ENCODE results near the gene PHLDB2.
A peak's percentile ranks its signal among the peaks of the same experiment; 100 is the strongest.
"Not testable (repeated sequence)": the region's sequence is repeated elsewhere in the genome, so short reads cannot be mapped to it uniquely, and the experiment has no call there.

PHLDB2 gene

GRCh38 chr3:111859061-111859973 is at the start of gene PHLDB2:
Gene PHLDB2 (plus strand): TSS chr3:111859265. CDS start chr3:111884078, 24,813 bp downstream.
- peak; percentile 0 for DNase-seq (ENCODE audit: low read depth, low spot score)

- no peak for DNase-seq (ENCODE audit: low read depth, low spot score)
Observed at GRCh38 chr3:111810909-111811308, 48.2 kb upstream of the PHLDB2 start.

- no peak for DNase-seq (ENCODE audit: low read depth, low spot score)
Observed at GRCh38 chr3:111811811-111812210, 47.3 kb upstream of the PHLDB2 start.

GRCh38 chr3:111812701-111813100 is 46.4 kb upstream of the PHLDB2 start:
- no peak for DNase-seq (ENCODE audit: low read depth, low spot score)

- no peak for DNase-seq (ENCODE audit: low read depth, low spot score)
Observed at GRCh38 chr3:111813441-111813840, 45.6 kb upstream of the PHLDB2 start.

- DNase-seq (ENCODE audit: low read depth, low spot score), result no peak
Observed at GRCh38 chr3:111813979-111814378, 45.1 kb upstream of the PHLDB2 start.

- not testable (repeated sequence) for DNase-seq (ENCODE audit: low read depth, low spot score)
Observed at GRCh38 chr3:111816771-111817170, 42.3 kb upstream of the PHLDB2 start.

GRCh38 chr3:111819927-111820326 is 39.1 kb upstream of the PHLDB2 start:
- DNase-seq (ENCODE audit: low read depth, low spot score), result no peak

GRCh38 chr3:111820651-111821050 is 38.4 kb upstream of the PHLDB2 start:
- DNase-seq (ENCODE audit: low read depth, low spot score), result no peak

GRCh38 chr3:111821891-111822290 is 37.2 kb upstream of the PHLDB2 start:
- DNase-seq (ENCODE audit: low read depth, low spot score), result no peak

- no peak for DNase-seq (ENCODE audit: low read depth, low spot score)
Observed at GRCh38 chr3:111822804-111823203, 36.3 kb upstream of the PHLDB2 start.

- DNase-seq (ENCODE audit: low read depth, low spot score), result no peak
Observed at GRCh38 chr3:111823341-111823855, 35.7 kb upstream of the PHLDB2 start.

- no peak for DNase-seq (ENCODE audit: low read depth, low spot score)
Observed at GRCh38 chr3:111824351-111824750, 34.7 kb upstream of the PHLDB2 start.

GRCh38 chr3:111827871-111828270 is 31.2 kb upstream of the PHLDB2 start:
- no peak for DNase-seq (ENCODE audit: low read depth, low spot score)

GRCh38 chr3:111828530-111828929 is 30.5 kb upstream of the PHLDB2 start:
- no peak for DNase-seq (ENCODE audit: low read depth, low spot score)

GRCh38 chr3:111829023-111829422 is 30.0 kb upstream of the PHLDB2 start:
- DNase-seq (ENCODE audit: low read depth, low spot score), result no peak

GRCh38 chr3:111831840-111832239 is 27.2 kb upstream of the PHLDB2 start:
- DNase-seq (ENCODE audit: low read depth, low spot score), result no peak

GRCh38 chr3:111837112-111837511 is 22.0 kb upstream of the PHLDB2 start:
- DNase-seq (ENCODE audit: low read depth, low spot score), result no peak

- DNase-seq (ENCODE audit: low read depth, low spot score), result no peak
Observed at GRCh38 chr3:111838133-111838532, 20.9 kb upstream of the PHLDB2 start.

- no peak for DNase-seq (ENCODE audit: low read depth, low spot score)
Observed at GRCh38 chr3:111846039-111846438, 13.0 kb upstream of the PHLDB2 start.

- no peak for DNase-seq (ENCODE audit: low read depth, low spot score)
Observed at GRCh38 chr3:111846717-111847116, 12.3 kb upstream of the PHLDB2 start.

GRCh38 chr3:111848283-111848682 is 10.8 kb upstream of the PHLDB2 start:
- DNase-seq (ENCODE audit: low read depth, low spot score), result no peak

GRCh38 chr3:111848778-111849177 is 10.3 kb upstream of the PHLDB2 start:
- no peak for DNase-seq (ENCODE audit: low read depth, low spot score)

Data from activated CD4-positive, CD25-positive, alpha-beta regulatory T cell treated with anti-CD3 and anti-CD28 coated beads, Interleukin-2, amount 50 U/mL, for 16 hours (primary cell).